ENCODE data around the gene PDZD2. TPM values are rescaled to one million over a fixed set of nuclear protein-coding genes. Genes with fewer than 3 reads are reported as not detected.

PDZD2 gene
- total RNA-seq, 2 experiments from 2014 or later = 1.3 to 1.8 TPM

DNA sequence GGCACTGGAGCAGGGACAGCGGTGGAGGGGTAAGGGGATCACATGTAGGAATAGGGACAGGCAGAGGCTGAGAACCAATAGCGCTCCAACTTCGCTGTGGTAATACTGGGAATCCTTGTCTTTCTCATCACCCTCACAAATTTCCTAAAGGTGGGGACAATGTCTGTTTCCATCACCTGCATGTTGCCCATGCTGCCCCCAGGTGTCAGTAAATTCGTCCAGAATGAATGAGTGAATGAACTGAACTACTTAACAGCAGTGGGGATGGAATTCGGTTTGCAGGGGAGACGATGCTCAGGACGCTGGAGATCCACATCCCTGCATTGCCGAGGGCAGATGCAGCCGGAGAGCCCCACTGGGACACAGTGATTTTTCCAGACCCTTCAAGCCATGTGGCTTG lies 129.9 kb downstream of the PDZD2 start:
- Mint-ChIP-seq H3K27me3 (no peaks in the 10 kb centered on the region), H3K4me3 (no peak overlapping the region), H3K9me3 (no peaks in the 10 kb centered on the region), H3K4me1 (ENCODE audit: low read depth) (no peaks in the 10 kb centered on the region), H3K27ac (no peak overlapping the region), H3K36me3 (ENCODE audit: low read depth) (no peaks in the 10 kb centered on the region)
- ATAC-seq (ENCODE audit: poor library complexity) (no peak), DNase-seq (no peak)
- CTCF ChIA-PET = no interaction called here
- Histone ChIP-seq H3K36me3 (ENCODE audit: insufficient read depth, low read length) (no peaks in the 10 kb centered on the region), H3K27ac (ENCODE audit: low read depth in 1 of 2, low read length in 2 of 2) (no peak overlapping the region), H3K27me3 (ENCODE audit: control insufficient read depth in 1 of 2, insufficient read depth in 2 of 2, low read length in 2 of 2) (no peaks in the 10 kb centered on the region), H3K9me3 (ENCODE audit: control insufficient read depth in 1 of 2, insufficient read depth in 1 of 2, low read length in 2 of 2) (no peaks in the 10 kb centered on the region), H3K4me3 (ENCODE audit: low read length) (no peak overlapping the region), H3K4me1 (ENCODE audit: insufficient read depth, low read length) (peaks cover 3% of the 10 kb centered on the region)
- POLR2A ChIA-PET = no interaction called here
- intact Hi-C loops (cut with DNase I, micrococcal nuclease) = no loop called here
- no peak for TF ChIP-seq CTCF (IDR thresholded peaks at IDR 0.05)

GRCh38 chr5:31769530-31769929 lies 130.6 kb downstream of the PDZD2 start:
- ATAC-seq (ENCODE audit: poor library complexity) = no peak
- Mint-ChIP-seq H3K36me3 (ENCODE audit: low read depth) (no peaks in the 10 kb centered on the region), H3K4me1 (ENCODE audit: low read depth) (no peaks in the 10 kb centered on the region), H3K27me3 (no peaks in the 10 kb centered on the region), H3K4me3 (no peak overlapping the region), H3K9me3 (no peaks in the 10 kb centered on the region), H3K27ac (no peak overlapping the region)
- H3K36me3 ChIP-seq (ENCODE audit: insufficient read depth, low read length) = no peaks in the 10 kb centered on the region
- no peak for DNase-seq
- H3K4me3 ChIP-seq (ENCODE audit: low read length) = no peak overlapping the region
- intact Hi-C loops (cut with DNase I, micrococcal nuclease) = no loop called here
- H3K27me3 ChIP-seq (ENCODE audit: control insufficient read depth in 1 of 2, insufficient read depth in 2 of 2, low read length in 2 of 2) = no peaks in the 10 kb centered on the region
- no peak overlapping the region for H3K27ac ChIP-seq (ENCODE audit: low read depth in 1 of 2, low read length in 2 of 2)
- H3K4me1 ChIP-seq (ENCODE audit: insufficient read depth, low read length) = peaks cover 3% of the 10 kb centered on the region
- no peaks in the 10 kb centered on the region for H3K9me3 ChIP-seq (ENCODE audit: control insufficient read depth in 1 of 2, insufficient read depth in 1 of 2, low read length in 2 of 2)
- TF ChIP-seq CTCF (IDR thresholded peaks at IDR 0.05) = no peak
- POLR2A ChIA-PET = no interaction called here
- CTCF ChIA-PET = no interaction called here

DNA sequence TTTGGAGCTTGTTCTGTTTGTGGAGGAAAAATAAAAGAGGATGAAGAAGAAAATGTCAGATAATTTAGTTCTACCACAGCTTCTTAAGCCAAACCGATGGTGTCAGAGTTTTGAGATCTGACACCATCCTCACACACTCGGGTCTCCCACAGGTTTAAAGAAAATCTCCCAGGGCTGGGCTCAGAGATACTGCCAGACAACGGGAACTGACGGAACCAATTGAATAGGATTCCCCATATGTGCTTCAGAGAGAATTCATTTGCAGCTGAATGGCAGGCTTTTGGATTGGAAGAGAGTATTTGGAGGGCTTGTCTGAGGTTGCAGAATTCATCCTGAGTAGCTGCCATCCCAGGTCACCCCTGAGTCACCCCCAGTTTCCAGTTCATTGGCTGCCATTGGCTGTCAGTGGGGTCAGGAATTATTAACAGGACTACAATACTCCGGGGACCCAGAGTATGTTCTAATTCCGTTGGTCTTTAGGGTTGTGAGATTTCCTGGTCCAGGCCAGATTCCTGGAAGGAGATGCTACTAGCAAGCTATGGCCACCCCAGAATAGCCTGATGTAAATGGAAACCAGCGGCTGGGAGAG lies 131.3 kb downstream of the PDZD2 start:
- H3K4me1 ChIP-seq (ENCODE audit: insufficient read depth, low read length) = peaks cover 3% of the 10 kb centered on the region
- Mint-ChIP-seq H3K4me3 (no peak overlapping the region), H3K4me1 (ENCODE audit: low read depth) (no peaks in the 10 kb centered on the region), H3K36me3 (ENCODE audit: low read depth) (no peaks in the 10 kb centered on the region), H3K9me3 (no peaks in the 10 kb centered on the region), H3K27me3 (no peaks in the 10 kb centered on the region), H3K27ac (no peak overlapping the region)
- H3K27ac ChIP-seq (ENCODE audit: low read depth in 1 of 2, low read length in 2 of 2) = no peak overlapping the region
- DNase-seq (no peak), ATAC-seq (ENCODE audit: poor library complexity) (no peak)
- ChIA-PET POLR2A (no interaction called here), CTCF (no interaction called here)
- H3K9me3 ChIP-seq (ENCODE audit: control insufficient read depth in 1 of 2, insufficient read depth in 1 of 2, low read length in 2 of 2) = no peaks in the 10 kb centered on the region
- H3K4me3 ChIP-seq (ENCODE audit: low read length) = no peak overlapping the region
- no peaks in the 10 kb centered on the region for H3K27me3 ChIP-seq (ENCODE audit: control insufficient read depth in 1 of 2, insufficient read depth in 2 of 2, low read length in 2 of 2)
- intact Hi-C loops (cut with DNase I, micrococcal nuclease) = no loop called here
- no peak for TF ChIP-seq CTCF (IDR thresholded peaks at IDR 0.05)
- H3K36me3 ChIP-seq (ENCODE audit: insufficient read depth, low read length) = no peaks in the 10 kb centered on the region
